SK-N-SH treated with all-trans-retinoic acid at 6 μM for 48 hours (cell line): ENCODE results near the gene KIF23.

Source experiments
- ATAC-seq: fragments of 200-7000 bp; cut with Tn5 transposase; 3 replicates; pipeline ENCODE4 v1.9.1; 2020; ENCODE audit warnings: mild to moderate bottlenecking, moderate library complexity
- ARNTL ChIP-seq: fragments of 450-650 bp; formaldehyde crosslinking; IDR thresholded peaks from 2 replicates; pipeline ENCODE4 v1.5.0; 2020; ENCODE audit warnings: low read depth, mild to moderate bottlenecking, moderate library complexity, borderline replicate concordance
- BACH2 ChIP-seq: fragments of 250-450 bp; sonication (Bioruptor Pico); IDR thresholded peaks from 2 replicates; pipeline ENCODE4 v1.9.0; 2021; ENCODE audit warnings: mild to moderate bottlenecking, borderline replicate concordance
- CSDC2 ChIP-seq: fragments of 250-450 bp; sonication (Bioruptor Pico); IDR thresholded peaks from 2 replicates; pipeline ENCODE4 v1.5.0; 2020; ENCODE audit warnings: mild to moderate bottlenecking, moderate library complexity
- ESRRG ChIP-seq: fragments of 250-450 bp; sonication (Bioruptor Pico); IDR thresholded peaks from 2 replicates; pipeline ENCODE4 v1.6.1; 2021; ENCODE audit warnings: mild to moderate bottlenecking
- GLIS3 ChIP-seq: fragments of 250-450 bp; sonication (Bioruptor Pico); IDR thresholded peaks from 2 replicates; pipeline ENCODE4 v1.5.0; 2020; ENCODE audit warnings: mild to moderate bottlenecking, moderate library complexity
- ISL1 ChIP-seq: fragments of 250-450 bp; sonication (Bioruptor Pico); IDR thresholded peaks from 2 replicates; pipeline ENCODE4 v2.1.2; 2022; ENCODE audit warnings: mild to moderate bottlenecking, moderate library complexity
- OSR1 ChIP-seq: fragments of 250-450 bp; sonication (Bioruptor Pico); IDR thresholded peaks from 2 replicates; pipeline ENCODE4 v1.8.0; 2022; ENCODE audit warnings: moderate library complexity, mild to moderate bottlenecking, inconsistent platforms
- PPARA ChIP-seq: fragments of 250-450 bp; sonication (Bioruptor Pico); IDR thresholded peaks from 2 replicates; pipeline ENCODE4 v1.5.0; 2020; ENCODE audit warnings: mild to moderate bottlenecking, borderline replicate concordance
- RARB ChIP-seq: fragments of 250-450 bp; sonication (Bioruptor Pico); IDR thresholded peaks from 2 replicates; pipeline ENCODE4 v1.8.0; 2021; ENCODE audit warnings: mild to moderate bottlenecking, moderate library complexity
- SNAI2 ChIP-seq: fragments of 250-450 bp; sonication (Bioruptor Pico); IDR thresholded peaks from 2 replicates; pipeline ENCODE4 v1.5.0; 2020; ENCODE audit warnings: mild to moderate bottlenecking, moderate library complexity
- TCF4 ChIP-seq: fragments of 250-450 bp; sonication (Bioruptor Pico); IDR thresholded peaks from 2 replicates; pipeline ENCODE4 v1.8.0; 2021; ENCODE audit warnings: mild to moderate bottlenecking, moderate library complexity, borderline replicate concordance
- TOX ChIP-seq: fragments of 250-450 bp; sonication (Bioruptor Pico); IDR thresholded peaks from 2 replicates; pipeline ENCODE4 v1.8.0; 2021; ENCODE audit warnings: mild to moderate bottlenecking, moderate library complexity, borderline replicate concordance
- ZFP3 ChIP-seq: fragments of 250-450 bp; sonication (Bioruptor Pico); IDR thresholded peaks from 2 replicates; pipeline ENCODE4 v1.5.0; 2020; ENCODE audit warnings: mild to moderate bottlenecking, moderate library complexity
- ZFP30 ChIP-seq: fragments of 450-650 bp; formaldehyde crosslinking; IDR thresholded peaks from 2 replicates; pipeline ENCODE4 v1.5.0; 2022; ENCODE audit warnings: mild to moderate bottlenecking, moderate library complexity
- ZNF565 ChIP-seq: fragments of 450-650 bp; formaldehyde crosslinking; conservative IDR thresholded peaks from 2 replicates; pipeline ENCODE4 v1.5.0; 2020; ENCODE audit warnings: low read depth, mild to moderate bottlenecking, moderate library complexity
- ZNF70 ChIP-seq: fragments of 450-650 bp; formaldehyde crosslinking; IDR thresholded peaks from 2 replicates; pipeline ENCODE4 v1.5.0; 2020; ENCODE audit warnings: mild to moderate bottlenecking, moderate library complexity
- ZNF8 ChIP-seq: fragments of 450-650 bp; formaldehyde crosslinking; IDR thresholded peaks from 2 replicates; pipeline ENCODE4 v1.5.0; 2020; ENCODE audit warnings: mild to moderate bottlenecking, moderate library complexity
- TF ChIP-seq, protein P1 (sequence below): fragments of 250-450 bp; sonication (Bioruptor Pico); IDR thresholded peaks from 2 replicates; pipeline ENCODE4 v1.5.0; 2020; ENCODE audit warnings: mild to moderate bottlenecking, moderate library complexity
- TF ChIP-seq, protein P2 (sequence below): fragments of 250-450 bp; sonication (Bioruptor Pico); IDR thresholded peaks from 2 replicates; pipeline ENCODE4 v1.8.0; 2021; ENCODE audit warnings: low read depth, mild to moderate bottlenecking, moderate library complexity, borderline replicate concordance
- TF ChIP-seq, protein P3 (sequence below): fragments of 250-450 bp; sonication (Bioruptor Pico); IDR thresholded peaks from 2 replicates; pipeline ENCODE4 v1.5.1; 2020; ENCODE audit warnings: low read depth, mild to moderate bottlenecking, moderate library complexity
- TF ChIP-seq, protein P4 (sequence below): fragments of 250-450 bp; sonication (Bioruptor Pico); IDR thresholded peaks from 2 replicates; pipeline ENCODE4 v1.5.1; 2021; ENCODE audit warnings: mild to moderate bottlenecking, moderate library complexity

KIF23 gene

DNA sequence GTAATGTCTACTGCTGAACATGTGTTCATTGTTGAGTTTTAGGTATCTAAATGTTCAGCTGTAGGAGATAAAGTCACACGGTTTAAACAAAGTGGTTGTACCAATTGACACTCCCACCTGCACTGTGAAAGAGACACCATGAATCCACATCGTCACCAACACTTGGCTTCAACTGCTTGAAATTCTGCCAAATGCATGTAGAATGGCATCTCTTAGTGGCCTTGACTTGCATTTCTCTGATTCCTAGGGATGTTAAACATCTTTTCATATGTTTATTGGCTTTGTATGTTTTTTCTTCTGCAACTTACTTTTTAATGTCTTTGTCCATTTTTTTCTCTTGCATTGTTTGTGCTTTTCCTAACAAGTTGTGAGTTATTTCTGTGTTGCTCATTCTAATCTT is 81.9 kb downstream of the KIF23 start (continued):
- no peak for TF ChIP-seq ISL1 (CRISPR knock-in tag)
- TF ChIP-seq ZFP3 (CRISPR knock-in tag): no peak
- no peak for TF ChIP-seq SNAI2 (CRISPR knock-in tag)
- no peak for TF ChIP-seq ZNF70
- TF ChIP-seq ZFP30: no peak
- no peak for TF ChIP-seq RARB
- TF ChIP-seq, protein P1, sequence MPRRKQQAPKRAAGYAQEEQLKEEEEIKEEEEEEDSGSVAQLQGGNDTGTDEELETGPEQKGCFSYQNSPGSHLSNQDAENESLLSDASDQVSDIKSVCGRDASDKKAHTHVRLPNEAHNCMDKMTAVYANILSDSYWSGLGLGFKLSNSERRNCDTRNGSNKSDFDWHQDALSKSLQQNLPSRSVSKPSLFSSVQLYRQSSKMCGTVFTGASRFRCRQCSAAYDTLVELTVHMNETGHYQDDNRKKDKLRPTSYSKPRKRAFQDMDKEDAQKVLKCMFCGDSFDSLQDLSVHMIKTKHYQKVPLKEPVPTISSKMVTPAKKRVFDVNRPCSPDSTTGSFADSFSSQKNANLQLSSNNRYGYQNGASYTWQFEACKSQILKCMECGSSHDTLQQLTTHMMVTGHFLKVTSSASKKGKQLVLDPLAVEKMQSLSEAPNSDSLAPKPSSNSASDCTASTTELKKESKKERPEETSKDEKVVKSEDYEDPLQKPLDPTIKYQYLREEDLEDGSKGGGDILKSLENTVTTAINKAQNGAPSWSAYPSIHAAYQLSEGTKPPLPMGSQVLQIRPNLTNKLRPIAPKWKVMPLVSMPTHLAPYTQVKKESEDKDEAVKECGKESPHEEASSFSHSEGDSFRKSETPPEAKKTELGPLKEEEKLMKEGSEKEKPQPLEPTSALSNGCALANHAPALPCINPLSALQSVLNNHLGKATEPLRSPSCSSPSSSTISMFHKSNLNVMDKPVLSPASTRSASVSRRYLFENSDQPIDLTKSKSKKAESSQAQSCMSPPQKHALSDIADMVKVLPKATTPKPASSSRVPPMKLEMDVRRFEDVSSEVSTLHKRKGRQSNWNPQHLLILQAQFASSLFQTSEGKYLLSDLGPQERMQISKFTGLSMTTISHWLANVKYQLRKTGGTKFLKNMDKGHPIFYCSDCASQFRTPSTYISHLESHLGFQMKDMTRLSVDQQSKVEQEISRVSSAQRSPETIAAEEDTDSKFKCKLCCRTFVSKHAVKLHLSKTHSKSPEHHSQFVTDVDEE (CRISPR knock-in tag): no peak

DNA sequence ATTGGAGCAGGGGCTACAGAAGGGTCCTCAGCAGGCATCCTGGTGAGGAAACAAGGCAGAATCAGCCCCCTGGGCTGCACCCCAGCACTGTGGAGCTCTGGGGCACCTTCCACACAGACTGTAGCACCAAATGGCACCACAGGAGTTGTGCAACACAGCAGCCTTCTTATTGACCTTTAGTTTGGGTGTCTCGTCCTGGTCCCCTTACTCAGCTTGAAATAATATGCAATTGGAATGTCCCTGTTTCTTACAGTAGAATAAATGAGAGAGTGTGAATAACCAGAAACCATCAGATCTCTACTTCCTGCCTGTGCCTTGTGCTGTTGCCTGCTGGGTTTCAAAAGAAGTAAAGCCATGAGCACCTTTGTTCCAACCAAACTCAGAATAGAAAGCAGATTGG is 82.9 kb downstream of the KIF23 start:
- TF ChIP-seq ZNF565 (CRISPR knock-in tag) (no peak), TOX (no peak), ZNF70 (no peak), CSDC2 (no peak), GLIS3 (CRISPR knock-in tag) (no peak)
- ATAC-seq: no peak

DNA sequence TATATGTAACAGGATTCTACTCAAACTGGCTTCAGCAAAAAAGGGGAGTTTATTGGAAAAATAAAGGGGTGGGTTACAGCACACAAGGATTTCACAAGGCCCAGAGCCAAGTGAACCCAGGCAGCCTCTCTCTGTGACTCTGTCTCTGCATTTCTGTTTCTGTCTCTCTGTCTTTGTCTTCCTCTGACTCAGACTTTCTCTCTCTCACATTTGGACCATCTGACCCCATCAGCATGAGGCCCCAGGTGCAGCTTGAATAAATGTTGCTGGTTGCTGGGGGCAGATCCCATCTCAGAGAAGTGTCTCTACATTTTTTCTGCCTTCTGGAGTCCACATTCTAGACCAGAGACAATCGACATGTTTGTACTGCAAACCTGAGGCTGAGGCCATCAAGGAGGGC is 83.5 kb downstream of the KIF23 start:
- TF ChIP-seq ZFP30 (no peak), ISL1 (CRISPR knock-in tag) (no peak), ARNTL (CRISPR knock-in tag) (no peak), BACH2 (CRISPR knock-in tag) (no peak), PPARA (CRISPR knock-in tag) (no peak), ZFP3 (CRISPR knock-in tag) (no peak), OSR1 (CRISPR knock-in tag) (no peak), SNAI2 (CRISPR knock-in tag) (no peak), GLIS3 (CRISPR knock-in tag) (no peak), TCF4 (no peak), TOX (no peak), ZNF565 (CRISPR knock-in tag) (no peak), ZNF70 (no peak), ZNF8 (CRISPR knock-in tag) (no peak), ESRRG (CRISPR knock-in tag) (no peak), RARB (no peak)
- TF ChIP-seq, protein P2, sequence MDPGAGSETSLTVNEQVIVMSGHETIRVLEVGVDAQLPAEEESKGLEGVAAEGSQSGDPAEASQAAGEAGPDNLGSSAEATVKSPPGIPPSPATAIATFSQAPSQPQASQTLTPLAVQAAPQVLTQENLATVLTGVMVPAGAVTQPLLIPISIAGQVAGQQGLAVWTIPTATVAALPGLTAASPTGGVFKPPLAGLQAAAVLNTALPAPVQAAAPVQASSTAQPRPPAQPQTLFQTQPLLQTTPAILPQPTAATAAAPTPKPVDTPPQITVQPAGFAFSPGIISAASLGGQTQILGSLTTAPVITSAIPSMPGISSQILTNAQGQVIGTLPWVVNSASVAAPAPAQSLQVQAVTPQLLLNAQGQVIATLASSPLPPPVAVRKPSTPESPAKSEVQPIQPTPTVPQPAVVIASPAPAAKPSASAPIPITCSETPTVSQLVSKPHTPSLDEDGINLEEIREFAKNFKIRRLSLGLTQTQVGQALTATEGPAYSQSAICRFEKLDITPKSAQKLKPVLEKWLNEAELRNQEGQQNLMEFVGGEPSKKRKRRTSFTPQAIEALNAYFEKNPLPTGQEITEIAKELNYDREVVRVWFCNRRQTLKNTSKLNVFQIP: no peak
- TF ChIP-seq, protein P3, sequence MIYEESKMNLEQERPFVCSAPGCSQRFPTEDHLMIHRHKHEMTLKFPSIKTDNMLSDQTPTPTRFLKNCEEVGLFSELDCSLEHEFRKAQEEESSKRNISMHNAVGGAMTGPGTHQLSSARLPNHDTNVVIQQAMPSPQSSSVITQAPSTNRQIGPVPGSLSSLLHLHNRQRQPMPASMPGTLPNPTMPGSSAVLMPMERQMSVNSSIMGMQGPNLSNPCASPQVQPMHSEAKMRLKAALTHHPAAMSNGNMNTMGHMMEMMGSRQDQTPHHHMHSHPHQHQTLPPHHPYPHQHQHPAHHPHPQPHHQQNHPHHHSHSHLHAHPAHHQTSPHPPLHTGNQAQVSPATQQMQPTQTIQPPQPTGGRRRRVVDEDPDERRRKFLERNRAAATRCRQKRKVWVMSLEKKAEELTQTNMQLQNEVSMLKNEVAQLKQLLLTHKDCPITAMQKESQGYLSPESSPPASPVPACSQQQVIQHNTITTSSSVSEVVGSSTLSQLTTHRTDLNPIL (CRISPR knock-in tag): no peak
- TF ChIP-seq, protein P1 (CRISPR knock-in tag): no peak
- TF ChIP-seq, protein P4, sequence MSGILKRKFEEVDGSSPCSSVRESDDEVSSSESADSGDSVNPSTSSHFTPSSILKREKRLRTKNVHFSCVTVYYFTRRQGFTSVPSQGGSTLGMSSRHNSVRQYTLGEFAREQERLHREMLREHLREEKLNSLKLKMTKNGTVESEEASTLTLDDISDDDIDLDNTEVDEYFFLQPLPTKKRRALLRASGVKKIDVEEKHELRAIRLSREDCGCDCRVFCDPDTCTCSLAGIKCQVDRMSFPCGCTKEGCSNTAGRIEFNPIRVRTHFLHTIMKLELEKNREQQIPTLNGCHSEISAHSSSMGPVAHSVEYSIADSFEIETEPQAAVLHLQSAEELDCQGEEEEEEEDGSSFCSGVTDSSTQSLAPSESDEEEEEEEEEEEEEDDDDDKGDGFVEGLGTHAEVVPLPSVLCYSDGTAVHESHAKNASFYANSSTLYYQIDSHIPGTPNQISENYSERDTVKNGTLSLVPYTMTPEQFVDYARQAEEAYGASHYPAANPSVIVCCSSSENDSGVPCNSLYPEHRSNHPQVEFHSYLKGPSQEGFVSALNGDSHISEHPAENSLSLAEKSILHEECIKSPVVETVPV: no peak
- ATAC-seq: no peak
